Hepatocyte (in vitro differentiated cells): ENCODE results near the gene GDF15.

Experiments used
- EZH2 ChIP-seq: fragments of 200-600 bp; sonication (generic); IDR thresholded peaks from 2 replicates; pipeline ENCODE4 v1.6.1; 2016; ENCODE audit warnings: antibody characterized with exemption, mild to moderate bottlenecking, borderline replicate concordance
- TF ChIP-seq, protein P1 (sequence below): fragments of 200-600 bp; sonication (generic); IDR thresholded peaks from 2 replicates; pipeline ENCODE4 v1.5.1; 2016; ENCODE audit warnings: antibody characterized with exemption, mild to moderate bottlenecking; ENCODE audit not compliant: poor library complexity

DNA sequence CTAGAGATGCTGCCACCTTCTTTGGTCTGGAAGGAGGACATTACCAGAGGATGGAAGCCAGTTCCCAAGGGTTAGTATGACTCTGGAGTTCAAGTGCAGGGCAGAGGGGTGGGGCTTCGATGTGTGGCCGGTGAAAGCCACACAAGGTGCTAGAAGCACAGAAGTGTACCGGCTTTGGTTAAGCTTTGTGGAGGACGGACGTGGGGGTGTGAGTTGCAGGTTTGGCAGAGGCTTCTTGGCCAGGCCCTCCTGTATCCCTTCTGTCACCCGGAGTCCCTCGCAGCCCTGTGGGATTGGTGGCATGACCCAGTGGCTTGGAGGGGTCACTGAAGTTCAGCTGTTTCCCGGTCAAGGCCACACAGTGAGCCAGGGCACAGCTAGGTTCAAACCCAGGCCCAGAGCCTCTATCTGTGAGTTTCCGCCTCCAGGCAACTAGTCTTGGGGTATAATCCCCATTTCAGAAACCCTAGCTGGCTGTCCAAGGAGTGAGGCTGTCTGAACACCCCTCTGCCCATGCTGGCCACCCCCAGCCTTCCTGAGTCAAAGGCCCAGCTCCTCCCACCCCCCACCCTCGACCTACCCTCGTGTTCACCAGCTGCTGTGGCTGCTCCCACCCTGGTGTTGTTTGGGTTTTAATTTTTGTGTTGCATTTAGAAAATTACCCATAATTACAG lies 28.7 kb downstream of the GDF15 start:
- TF ChIP-seq, protein P1, sequence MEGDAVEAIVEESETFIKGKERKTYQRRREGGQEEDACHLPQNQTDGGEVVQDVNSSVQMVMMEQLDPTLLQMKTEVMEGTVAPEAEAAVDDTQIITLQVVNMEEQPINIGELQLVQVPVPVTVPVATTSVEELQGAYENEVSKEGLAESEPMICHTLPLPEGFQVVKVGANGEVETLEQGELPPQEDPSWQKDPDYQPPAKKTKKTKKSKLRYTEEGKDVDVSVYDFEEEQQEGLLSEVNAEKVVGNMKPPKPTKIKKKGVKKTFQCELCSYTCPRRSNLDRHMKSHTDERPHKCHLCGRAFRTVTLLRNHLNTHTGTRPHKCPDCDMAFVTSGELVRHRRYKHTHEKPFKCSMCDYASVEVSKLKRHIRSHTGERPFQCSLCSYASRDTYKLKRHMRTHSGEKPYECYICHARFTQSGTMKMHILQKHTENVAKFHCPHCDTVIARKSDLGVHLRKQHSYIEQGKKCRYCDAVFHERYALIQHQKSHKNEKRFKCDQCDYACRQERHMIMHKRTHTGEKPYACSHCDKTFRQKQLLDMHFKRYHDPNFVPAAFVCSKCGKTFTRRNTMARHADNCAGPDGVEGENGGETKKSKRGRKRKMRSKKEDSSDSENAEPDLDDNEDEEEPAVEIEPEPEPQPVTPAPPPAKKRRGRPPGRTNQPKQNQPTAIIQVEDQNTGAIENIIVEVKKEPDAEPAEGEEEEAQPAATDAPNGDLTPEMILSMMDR: no peak
- no peak for TF ChIP-seq EZH2
